Astrocyte (in vitro differentiated cells and primary cell): Measurements from ENCODE around the gene PLEKHM2. TPM values are rescaled to one million over a fixed set of nuclear protein-coding genes. Genes with fewer than 3 reads are reported as not detected.
A peak's percentile ranks its signal among the peaks of the same experiment; 100 is the strongest.

Source experiments
- DNase-seq: peaks from one replicate; pipeline ENCODE4 v3.0.0-alpha.2; 2010; ENCODE audit warnings: low read depth
- FAIRE-seq: peaks from 2 replicates; lab custom pipeline; 2011; peaks lifted over from hg19 to GRCh38; lab: Jason Lieb, UNC
- H2AFZ ChIP-seq: 2 replicates; pipeline ENCODE4 v1.6.0; 2012; ENCODE audit warnings: low read depth, low read length, inconsistent platforms
- H3K27ac ChIP-seq: 2 replicates; pipeline ENCODE4 v1.5.1; 2011; ENCODE audit warnings: low read depth, low read length, inconsistent platforms
- H3K27me3 ChIP-seq: 2 replicates; pipeline ENCODE4 v1.6.0; 2011; ENCODE audit warnings: low read length, inconsistent platforms; ENCODE audit not compliant: insufficient read depth
- H3K36me3 ChIP-seq: 2 replicates; pipeline ENCODE4 v1.5.1; 2011; ENCODE audit warnings: low read length, inconsistent platforms; ENCODE audit not compliant: insufficient read depth
- H3K4me1 ChIP-seq: 2 replicates; pipeline ENCODE4 v1.5.1; 2011; ENCODE audit warnings: low read length, inconsistent platforms; ENCODE audit not compliant: insufficient read depth
- H3K4me2 ChIP-seq: 2 replicates; pipeline ENCODE4 v1.6.0; 2012; ENCODE audit warnings: low read length, inconsistent platforms
- H3K4me3 ChIP-seq: 2 replicates; pipeline ENCODE4 v1.5.1; 2011; ENCODE audit warnings: low read depth, mild to moderate bottlenecking, low read length, inconsistent platforms; ENCODE audit not compliant: insufficient read depth
- H3K79me2 ChIP-seq: 2 replicates; pipeline ENCODE4 v1.6.0; 2012; ENCODE audit warnings: mild to moderate bottlenecking, low read length, inconsistent platforms; ENCODE audit not compliant: insufficient read depth
- H3K9ac ChIP-seq: 2 replicates; pipeline ENCODE4 v1.6.0; 2012; ENCODE audit warnings: mild to moderate bottlenecking, low read length, inconsistent platforms
- H3K9me3 ChIP-seq: 2 replicates; pipeline ENCODE4 v1.5.1; 2012; ENCODE audit warnings: low read depth, mild to moderate bottlenecking, low read length, inconsistent platforms; ENCODE audit not compliant: insufficient read depth
- H4K20me1 ChIP-seq: 2 replicates; pipeline ENCODE4 v1.6.0; 2012; ENCODE audit warnings: low read length, inconsistent platforms; ENCODE audit not compliant: insufficient read depth
- H3K27ac Mint-ChIP-seq: one replicate; pipeline ENCODE4 v1.8.0; 2021; ENCODE audit warnings: mild to moderate bottlenecking, mixed read lengths; ENCODE audit not compliant: unreplicated experiment
- H3K27me3 Mint-ChIP-seq: one replicate; pipeline ENCODE4 v1.8.0; 2021; ENCODE audit warnings: low read depth, mixed read lengths; ENCODE audit not compliant: unreplicated experiment
- H3K36me3 Mint-ChIP-seq: one replicate; pipeline ENCODE4 v1.8.0; 2021; ENCODE audit warnings: low read depth, mixed read lengths; ENCODE audit not compliant: unreplicated experiment
- H3K4me1 Mint-ChIP-seq: one replicate; pipeline ENCODE4 v1.8.0; 2021; ENCODE audit warnings: low read depth, mixed read lengths; ENCODE audit not compliant: unreplicated experiment
- H3K4me3 Mint-ChIP-seq: one replicate; pipeline ENCODE4 v1.8.0; 2021; ENCODE audit warnings: mild to moderate bottlenecking, moderate library complexity, mixed read lengths; ENCODE audit not compliant: unreplicated experiment
- H3K9me3 Mint-ChIP-seq: one replicate; pipeline ENCODE4 v1.8.0; 2021; ENCODE audit warnings: mild to moderate bottlenecking, mixed read lengths; ENCODE audit not compliant: unreplicated experiment
- EZH2 ChIP-seq: IDR thresholded peaks from 2 replicates; pipeline ENCODE4 v1.6.1; 2012; ENCODE audit warnings: mild to moderate bottlenecking, low read length, inconsistent platforms; ENCODE audit not compliant: insufficient read depth
- total RNA-seq: library from RNA; stranded (reverse); gene quantifications from 2 replicates; pipeline ENCODE4 v1.2.1, GENCODE V29; 2021
- TF ChIP-seq, protein P1 (sequence below): IDR thresholded peaks from 2 replicates; pipeline ENCODE4 v1.5.1; 2011; ENCODE audit warnings: low read depth, mild to moderate bottlenecking, inconsistent platforms, low read length, moderate library complexity; ENCODE audit not compliant: insufficient read depth

The PLEKHM2 gene
- total RNA-seq, 1 donor from 2014 or later, result 48.3 TPM

DNA sequence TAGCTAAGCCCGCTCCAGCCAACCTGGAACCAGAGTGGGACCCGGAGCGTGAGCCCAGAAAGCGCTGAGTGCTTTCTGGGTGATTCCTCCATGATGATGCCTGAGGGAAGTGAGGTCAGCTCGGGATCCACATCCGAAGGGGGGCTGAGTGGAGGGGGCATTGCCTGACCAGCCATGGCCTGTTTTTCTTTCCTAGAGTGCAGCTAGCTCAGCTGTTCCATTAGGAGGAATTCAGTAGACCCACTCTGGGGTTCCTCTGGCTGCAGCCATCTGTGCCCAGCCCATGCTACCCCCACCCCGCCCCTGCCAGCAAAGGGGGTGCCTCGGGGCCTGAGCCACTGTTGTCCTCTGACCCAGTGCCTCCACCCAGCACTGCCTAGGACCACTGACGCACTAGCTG, 42.4 kb downstream of the PLEKHM2 start:
- Histone ChIP-seq H3K9ac (no peak overlapping the region), H3K79me2 (no peaks in the 10 kb centered on the region), H3K4me1 (no peaks in the 10 kb centered on the region), H3K4me2 (no peak overlapping the region), H3K36me3 (peaks cover under 1% of the 10 kb centered on the region), H3K4me3 (no peak overlapping the region), H4K20me1 (peaks cover 7% of the 10 kb centered on the region), H3K27me3 (no peaks in the 10 kb centered on the region), H2AFZ (no peak overlapping the region), H3K9me3 (no peaks in the 10 kb centered on the region), H3K27ac (no peak overlapping the region)
- peaks cover 1% of the 10 kb centered on the region for H3K4me1 Mint-ChIP-seq
- H3K27ac Mint-ChIP-seq, result no peak overlapping the region
- no peak for TF ChIP-seq EZH2
- TF ChIP-seq, protein P1, sequence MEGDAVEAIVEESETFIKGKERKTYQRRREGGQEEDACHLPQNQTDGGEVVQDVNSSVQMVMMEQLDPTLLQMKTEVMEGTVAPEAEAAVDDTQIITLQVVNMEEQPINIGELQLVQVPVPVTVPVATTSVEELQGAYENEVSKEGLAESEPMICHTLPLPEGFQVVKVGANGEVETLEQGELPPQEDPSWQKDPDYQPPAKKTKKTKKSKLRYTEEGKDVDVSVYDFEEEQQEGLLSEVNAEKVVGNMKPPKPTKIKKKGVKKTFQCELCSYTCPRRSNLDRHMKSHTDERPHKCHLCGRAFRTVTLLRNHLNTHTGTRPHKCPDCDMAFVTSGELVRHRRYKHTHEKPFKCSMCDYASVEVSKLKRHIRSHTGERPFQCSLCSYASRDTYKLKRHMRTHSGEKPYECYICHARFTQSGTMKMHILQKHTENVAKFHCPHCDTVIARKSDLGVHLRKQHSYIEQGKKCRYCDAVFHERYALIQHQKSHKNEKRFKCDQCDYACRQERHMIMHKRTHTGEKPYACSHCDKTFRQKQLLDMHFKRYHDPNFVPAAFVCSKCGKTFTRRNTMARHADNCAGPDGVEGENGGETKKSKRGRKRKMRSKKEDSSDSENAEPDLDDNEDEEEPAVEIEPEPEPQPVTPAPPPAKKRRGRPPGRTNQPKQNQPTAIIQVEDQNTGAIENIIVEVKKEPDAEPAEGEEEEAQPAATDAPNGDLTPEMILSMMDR, result no peak
- peaks cover 23% of the 10 kb centered on the region for H3K36me3 Mint-ChIP-seq
- H3K9me3 Mint-ChIP-seq, result no peaks in the 10 kb centered on the region
- no peak overlapping the region for H3K4me3 Mint-ChIP-seq
- FAIRE-seq (no peak), DNase-seq (no peak)
- H3K27me3 Mint-ChIP-seq, result no peaks in the 10 kb centered on the region

DNA sequence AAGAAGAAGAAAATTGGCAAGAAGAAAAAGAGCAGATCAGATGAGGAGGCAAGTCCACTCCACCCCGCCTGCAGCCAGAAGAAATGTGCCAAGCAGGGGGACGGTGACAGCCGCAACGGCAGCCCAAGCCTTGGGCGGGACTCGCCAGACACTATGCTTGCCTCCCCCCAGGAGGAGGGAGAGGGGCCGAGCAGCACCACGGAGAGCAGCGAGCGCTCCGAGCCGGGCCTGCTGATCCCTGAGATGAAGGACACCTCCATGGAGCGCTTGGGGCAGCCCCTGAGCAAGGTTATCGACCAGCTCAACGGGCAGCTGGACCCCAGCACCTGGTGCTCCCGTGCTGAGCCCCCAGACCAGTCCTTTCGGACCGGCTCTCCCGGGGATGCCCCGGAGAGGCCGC, 42.9 kb downstream of the PLEKHM2 start:
- H2AFZ ChIP-seq, result no peak overlapping the region
- H3K36me3 ChIP-seq, result no peaks in the 10 kb centered on the region
- H3K9me3 ChIP-seq, result no peaks in the 10 kb centered on the region
- H3K4me1 ChIP-seq, result no peaks in the 10 kb centered on the region
- Mint-ChIP-seq H3K36me3 (peaks cover 23% of the 10 kb centered on the region), H3K4me1 (peaks cover 1% of the 10 kb centered on the region), H3K27me3 (no peaks in the 10 kb centered on the region), H3K4me3 (no peak overlapping the region), H3K9me3 (no peaks in the 10 kb centered on the region), H3K27ac (no peak overlapping the region)
- FAIRE-seq (no peak), DNase-seq (no peak)
- H3K79me2 ChIP-seq, result no peaks in the 10 kb centered on the region
- H3K27ac ChIP-seq, result no peak overlapping the region
- H4K20me1 ChIP-seq, result peaks cover 3% of the 10 kb centered on the region
- no peak overlapping the region for H3K4me2 ChIP-seq
- no peaks in the 10 kb centered on the region for H3K27me3 ChIP-seq
- TF ChIP-seq EZH2, result no peak
- TF ChIP-seq, protein P1, result no peak
- no peak overlapping the region for H3K4me3 ChIP-seq
- H3K9ac ChIP-seq, result no peak overlapping the region

DNA sequence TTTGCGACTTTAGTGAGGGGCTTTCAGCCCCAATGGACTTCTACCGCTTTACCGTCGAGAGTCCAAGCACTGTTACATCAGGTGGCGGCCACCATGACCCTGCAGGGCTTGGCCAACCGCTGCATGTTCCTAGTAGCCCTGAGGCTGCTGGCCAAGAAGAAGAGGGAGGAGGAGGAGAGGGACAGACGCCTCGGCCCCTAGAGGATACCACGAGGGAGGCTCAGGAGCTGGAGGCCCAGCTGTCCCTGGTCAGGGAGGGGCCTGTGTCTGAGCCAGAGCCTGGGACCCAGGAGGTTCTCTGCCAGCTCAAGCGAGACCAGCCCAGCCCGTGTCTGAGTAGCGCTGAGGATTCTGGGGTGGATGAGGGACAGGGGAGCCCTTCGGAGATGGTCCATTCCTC, 43.3 kb downstream of the PLEKHM2 start:
- H3K36me3 ChIP-seq, result no peaks in the 10 kb centered on the region
- Mint-ChIP-seq H3K4me1 (peaks cover 1% of the 10 kb centered on the region), H3K9me3 (no peaks in the 10 kb centered on the region), H3K27ac (peak overlapping the region; percentile 34), H3K27me3 (no peaks in the 10 kb centered on the region), H3K4me3 (no peak overlapping the region), H3K36me3 (peaks cover 23% of the 10 kb centered on the region)
- H3K9me3 ChIP-seq, result no peaks in the 10 kb centered on the region
- H2AFZ ChIP-seq, result no peak overlapping the region
- FAIRE-seq, result no peak
- H3K9ac ChIP-seq, result no peak overlapping the region
- H3K27me3 ChIP-seq, result no peaks in the 10 kb centered on the region
- no peak overlapping the region for H3K27ac ChIP-seq
- no peaks in the 10 kb centered on the region for H3K4me1 ChIP-seq
- no peak for TF ChIP-seq EZH2
- TF ChIP-seq, protein P1, result no peak
- H3K79me2 ChIP-seq, result no peaks in the 10 kb centered on the region
- peaks cover 3% of the 10 kb centered on the region for H4K20me1 ChIP-seq
- no peak for DNase-seq
- H3K4me3 ChIP-seq, result no peak overlapping the region
- no peak overlapping the region for H3K4me2 ChIP-seq
